ENCODE measurements around the gene CRB2. TPM values are rescaled to one million over a fixed set of nuclear protein-coding genes. Genes with fewer than 3 reads are reported as not detected.
"Not testable (repeated sequence)": the region's sequence is repeated elsewhere in the genome, so short reads cannot be mapped to it uniquely, and the experiment has no call there.

The CRB2 gene
- total RNA-seq, 1 donor from 2014 or later: not detected

- no peak for DNase-seq (ENCODE audit: low read depth in 2 of 2)
Observed at GRCh38 chr9:123380852-123381705, 25.1 kb downstream of the CRB2 start.

GRCh38 chr9:123382653-123383511, 26.9 kb downstream of the CRB2 start:
- DNase-seq (ENCODE audit: low read depth in 2 of 2): no peak

- DNase-seq (ENCODE audit: low read depth in 2 of 2): no peak
Observed at GRCh38 chr9:123383512-123384170, 27.6 kb downstream of the CRB2 start.

- no peak for DNase-seq (ENCODE audit: low read depth in 2 of 2)
Observed at GRCh38 chr9:123387686-123388085, 31.7 kb downstream of the CRB2 start.

GRCh38 chr9:123389070-123389469, 33.1 kb downstream of the CRB2 start:
- DNase-seq (ENCODE audit: low read depth in 2 of 2): no peak

- no peak for DNase-seq (ENCODE audit: low read depth in 2 of 2)
Observed at GRCh38 chr9:123389698-123390097, 33.7 kb downstream of the CRB2 start.

- no peak for DNase-seq (ENCODE audit: low read depth in 2 of 2)
Observed at GRCh38 chr9:123390337-123391135, 34.5 kb downstream of the CRB2 start.

GRCh38 chr9:123391233-123391632, 35.2 kb downstream of the CRB2 start:
- no peak for DNase-seq (ENCODE audit: low read depth in 2 of 2)

- DNase-seq (ENCODE audit: low read depth in 2 of 2): no peak
Observed at GRCh38 chr9:123391946-123392345, 35.9 kb downstream of the CRB2 start.

GRCh38 chr9:123392802-123393201, 36.8 kb downstream of the CRB2 start:
- DNase-seq (ENCODE audit: low read depth in 2 of 2): no peak

- no peak for DNase-seq (ENCODE audit: low read depth in 2 of 2)
Observed at GRCh38 chr9:123394291-123395235, 38.6 kb downstream of the CRB2 start.

GRCh38 chr9:123395276-123395688, 39.3 kb downstream of the CRB2 start:
- no peak for DNase-seq (ENCODE audit: low read depth in 2 of 2)

GRCh38 chr9:123395689-123396511, 39.9 kb downstream of the CRB2 start:
- no peak for DNase-seq (ENCODE audit: low read depth in 2 of 2)

- no peak for DNase-seq (ENCODE audit: low read depth in 2 of 2)
Observed at GRCh38 chr9:123397975-123398374, 42.0 kb downstream of the CRB2 start.

- not testable (repeated sequence) for DNase-seq (ENCODE audit: low read depth in 2 of 2)
Observed at GRCh38 chr9:123398938-123399337, 42.9 kb downstream of the CRB2 start.

GRCh38 chr9:123399803-123400378, 43.9 kb downstream of the CRB2 start:
- DNase-seq (ENCODE audit: low read depth in 2 of 2): peak in 1 of 2 donors; percentile 10

- peak in 1 of 2 donors; percentile 34 for DNase-seq (ENCODE audit: low read depth in 2 of 2)
Observed at GRCh38 chr9:123400926-123401503, 45.0 kb downstream of the CRB2 start.

GRCh38 chr9:123401879-123402513, 46.0 kb downstream of the CRB2 start:
- peak; percentile 20 to 55 for DNase-seq (ENCODE audit: low read depth in 2 of 2)
